ENCODE results near the gene CALN1. TPM values are rescaled to one million over a fixed set of nuclear protein-coding genes. Genes with fewer than 3 reads are reported as not detected.

Gene CALN1
- total and polyA plus RNA-seq, 4 donors, result 0.14 to 0.84 (median 0.24) TPM

GRCh38 chr7:72445075-72445474 is 32.9 kb upstream of the CALN1 start:
- 69% methylated on average over 6 of the region's 6 CpGs for WGBS
- Histone ChIP-seq H3K4me3 (ENCODE audit: low read depth in 1 of 3, low read length in 3 of 3) (no peak overlapping the region), H3K9ac (ENCODE audit: low read depth in 1 of 2, low read length in 2 of 2) (no peak overlapping the region), H3K27ac (ENCODE audit: low read depth in 1 of 2, low read length in 2 of 2) (no peak overlapping the region), H3K4me1 (ENCODE audit: control insufficient read depth in 4 of 4, insufficient read depth in 4 of 4, low read length in 3 of 4) (no peaks in the 10 kb centered on the region), H3K27me3 (ENCODE audit: control insufficient read depth in 4 of 4, insufficient read depth in 4 of 4, low read length in 3 of 4) (peaks cover 0 to 8% (median 1%) of the 10 kb centered on the region in 4 donors), H3K9me3 (ENCODE audit: control insufficient read depth in 4 of 4, low read length in 3 of 4) (no peaks in the 10 kb centered on the region), H3K36me3 (ENCODE audit: control insufficient read depth in 4 of 4, insufficient read depth in 3 of 4, low read depth in 1 of 4, low read length in 3 of 4) (no peaks in the 10 kb centered on the region)
- no peak for TF ChIP-seq YY1 (IDR thresholded peaks at IDR 0.05)
- TF ChIP-seq FOXA2 (IDR thresholded peaks at IDR 0.05), result no peak
- no peak for TF ChIP-seq RXRA (IDR thresholded peaks at IDR 0.05)
- no peak for TF ChIP-seq FOXA1 (IDR thresholded peaks at IDR 0.05)
- no peak for TF ChIP-seq HNF4G (IDR thresholded peaks at IDR 0.05)
- no peak for TF ChIP-seq EGR1 (IDR thresholded peaks at IDR 0.05; ENCODE audit: low read depth in 2 of 2)
- no peak for TF ChIP-seq ZBTB33 (IDR thresholded peaks at IDR 0.05)
- no peak for TF ChIP-seq HNF4A (conservative IDR thresholded peaks at IDR 0.05)
- TF ChIP-seq, protein P1, sequence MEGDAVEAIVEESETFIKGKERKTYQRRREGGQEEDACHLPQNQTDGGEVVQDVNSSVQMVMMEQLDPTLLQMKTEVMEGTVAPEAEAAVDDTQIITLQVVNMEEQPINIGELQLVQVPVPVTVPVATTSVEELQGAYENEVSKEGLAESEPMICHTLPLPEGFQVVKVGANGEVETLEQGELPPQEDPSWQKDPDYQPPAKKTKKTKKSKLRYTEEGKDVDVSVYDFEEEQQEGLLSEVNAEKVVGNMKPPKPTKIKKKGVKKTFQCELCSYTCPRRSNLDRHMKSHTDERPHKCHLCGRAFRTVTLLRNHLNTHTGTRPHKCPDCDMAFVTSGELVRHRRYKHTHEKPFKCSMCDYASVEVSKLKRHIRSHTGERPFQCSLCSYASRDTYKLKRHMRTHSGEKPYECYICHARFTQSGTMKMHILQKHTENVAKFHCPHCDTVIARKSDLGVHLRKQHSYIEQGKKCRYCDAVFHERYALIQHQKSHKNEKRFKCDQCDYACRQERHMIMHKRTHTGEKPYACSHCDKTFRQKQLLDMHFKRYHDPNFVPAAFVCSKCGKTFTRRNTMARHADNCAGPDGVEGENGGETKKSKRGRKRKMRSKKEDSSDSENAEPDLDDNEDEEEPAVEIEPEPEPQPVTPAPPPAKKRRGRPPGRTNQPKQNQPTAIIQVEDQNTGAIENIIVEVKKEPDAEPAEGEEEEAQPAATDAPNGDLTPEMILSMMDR (IDR thresholded peaks at IDR 0.05; ENCODE audit: low read depth, low read length, missing input control), result no peak
- TF ChIP-seq MAX (IDR thresholded peaks at IDR 0.05), result no peak
- TF ChIP-seq RAD21 (IDR thresholded peaks at IDR 0.05), result no peak
- TF ChIP-seq SP1 (IDR thresholded peaks at IDR 0.05), result no peak
- no peak for TF ChIP-seq TAF1 (conservative IDR thresholded peaks at IDR 0.05)
- DNase-seq (ENCODE audit: low spot score), result no peak

- DNase-seq (ENCODE audit: low spot score), result no peak
- no peak overlapping the region for H3K27ac ChIP-seq (ENCODE audit: low read depth in 1 of 2, low read length in 2 of 2)
- 65% methylated on average over 8 of the region's 8 CpGs for WGBS
- TF ChIP-seq RAD21 (IDR thresholded peaks at IDR 0.05), result no peak
- TF ChIP-seq JUND (IDR thresholded peaks at IDR 0.05), result no peak
- no peak for TF ChIP-seq NR2F2 (IDR thresholded peaks at IDR 0.05)
- no peak for TF ChIP-seq FOXA2 (IDR thresholded peaks at IDR 0.05)
- no peak for TF ChIP-seq HNF4G (IDR thresholded peaks at IDR 0.05)
- TF ChIP-seq HNF4A (conservative IDR thresholded peaks at IDR 0.05), result no peak
- TF ChIP-seq EGR1 (IDR thresholded peaks at IDR 0.05; ENCODE audit: low read depth in 2 of 2), result no peak
- TF ChIP-seq REST (IDR thresholded peaks at IDR 0.05), result no peak
- TF ChIP-seq TAF1 (conservative IDR thresholded peaks at IDR 0.05), result no peak
- TF ChIP-seq SP1 (IDR thresholded peaks at IDR 0.05), result no peak
- no peak for TF ChIP-seq ZBTB33 (IDR thresholded peaks at IDR 0.05)
- no peaks in the 10 kb centered on the region for H3K4me1 ChIP-seq (ENCODE audit: control insufficient read depth in 4 of 4, insufficient read depth in 4 of 4, low read length in 3 of 4)
- no peaks in the 10 kb centered on the region for H3K36me3 ChIP-seq (ENCODE audit: control insufficient read depth in 4 of 4, insufficient read depth in 3 of 4, low read depth in 1 of 4, low read length in 3 of 4)
- H3K9me3 ChIP-seq (ENCODE audit: control insufficient read depth in 4 of 4, low read length in 3 of 4), result no peaks in the 10 kb centered on the region
- no peak overlapping the region for H3K9ac ChIP-seq (ENCODE audit: low read depth in 1 of 2, low read length in 2 of 2)
- H3K4me3 ChIP-seq (ENCODE audit: low read depth in 1 of 3, low read length in 3 of 3), result no peak overlapping the region
- peaks cover 0 to 8% (median 1%) of the 10 kb centered on the region in 4 donors for H3K27me3 ChIP-seq (ENCODE audit: control insufficient read depth in 4 of 4, insufficient read depth in 4 of 4, low read length in 3 of 4)
Observed at GRCh38 chr7:72444026-72444776, 32.1 kb upstream of the CALN1 start.

Data from liver (tissue), 9 donors.